ENCODE measurements around the gene ZNF680.
"Not testable (repeated sequence)": the region's sequence is repeated elsewhere in the genome, so short reads cannot be mapped to it uniquely, and the experiment has no call there.

ZNF680 gene

DNA sequence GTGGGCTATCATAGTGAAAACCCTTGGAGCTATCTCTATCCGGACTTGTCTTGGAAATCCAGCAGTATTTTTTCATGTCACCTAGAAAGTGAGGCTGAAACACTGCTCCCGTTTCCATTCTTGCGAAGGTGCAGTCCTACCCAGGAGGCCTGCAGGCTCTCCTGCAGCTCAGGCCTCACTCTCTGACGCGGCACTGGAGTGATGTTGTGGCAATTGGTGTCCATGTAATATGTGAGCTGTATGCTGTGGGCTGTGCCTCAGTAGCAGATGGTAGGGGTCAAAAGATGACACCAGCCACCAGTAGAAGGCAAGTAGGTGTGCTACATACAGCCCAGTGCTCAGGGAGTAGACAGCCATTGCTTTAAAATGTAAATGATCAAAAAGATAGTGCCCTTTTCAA lies 28.1 kb upstream of the ZNF680 start:
- Histone ChIP-seq H3K9ac (ENCODE audit: low read length in 5 of 5) (no peak overlapping the region), H3K9me3 (ENCODE audit: control insufficient read depth in 5 of 5, low read length in 5 of 5) (peaks cover 0 to 5% (median 0%) of the 10 kb centered on the region in 5 donors)

GRCh38 chr7:64581926-64582894 lies 19.3 kb upstream of the ZNF680 start:
- Histone ChIP-seq H3K9me3 (ENCODE audit: control insufficient read depth in 5 of 5, low read length in 5 of 5) (peaks cover 0 to 4% (median 0%) of the 10 kb centered on the region in 5 donors), H3K9ac (ENCODE audit: low read length in 5 of 5) (no peak overlapping the region), H3K27ac (ENCODE audit: low read depth, low read length) (no peak overlapping the region)

More for the DNA sequence above, 28.1 kb upstream of the ZNF680 start:
- no peaks in the 10 kb centered on the region for H3K27me3 ChIP-seq (ENCODE audit: control insufficient read depth in 5 of 5, insufficient read depth in 4 of 5, low read length in 5 of 5)
- no peak overlapping the region for H3K27ac ChIP-seq (ENCODE audit: low read depth, low read length)
- H3K4me1 ChIP-seq (ENCODE audit: control insufficient read depth in 5 of 5, insufficient read depth in 5 of 5, low read length in 5 of 5) = no peaks in the 10 kb centered on the region
- no peak overlapping the region for H3K4me3 ChIP-seq (ENCODE audit: low read depth in 1 of 5, low read length in 5 of 5)
- H3K36me3 ChIP-seq (ENCODE audit: control insufficient read depth in 5 of 5, insufficient read depth in 5 of 5, low read length in 5 of 5) = no peaks in the 10 kb centered on the region

DNA sequence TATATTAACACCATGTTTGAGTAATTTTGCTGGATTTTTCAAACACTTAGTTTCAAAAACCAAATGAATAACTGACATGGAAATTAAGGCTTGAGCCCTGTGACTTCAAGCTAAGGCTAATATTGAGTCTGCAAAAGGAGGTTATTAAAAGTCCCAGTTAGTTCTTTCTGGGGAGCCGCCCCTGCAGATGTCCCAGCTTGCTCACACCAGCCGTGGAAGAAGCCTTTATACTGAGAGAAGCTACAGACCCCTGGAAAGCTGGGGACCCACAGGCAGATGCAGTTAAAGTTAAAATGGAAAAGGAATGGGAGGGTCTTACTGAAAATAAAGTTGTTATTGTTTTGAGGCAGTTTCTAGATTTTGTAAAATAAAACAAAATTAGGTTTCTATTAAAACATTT lies 18.5 kb upstream of the ZNF680 start:
- no peaks in the 10 kb centered on the region for H3K36me3 ChIP-seq (ENCODE audit: control insufficient read depth in 5 of 5, insufficient read depth in 5 of 5, low read length in 5 of 5)
- H3K27ac ChIP-seq (ENCODE audit: low read depth, low read length) = no peak overlapping the region
- no peaks in the 10 kb centered on the region for H3K9me3 ChIP-seq (ENCODE audit: control insufficient read depth in 5 of 5, low read length in 5 of 5)
- H3K9ac ChIP-seq (ENCODE audit: low read length in 5 of 5) = no peak overlapping the region
- no peaks in the 10 kb centered on the region for H3K27me3 ChIP-seq (ENCODE audit: control insufficient read depth in 5 of 5, insufficient read depth in 4 of 5, low read length in 5 of 5)
- no peak overlapping the region for H3K4me3 ChIP-seq (ENCODE audit: low read depth in 1 of 5, low read length in 5 of 5)
- H3K4me1 ChIP-seq (ENCODE audit: control insufficient read depth in 5 of 5, insufficient read depth in 5 of 5, low read length in 5 of 5) = no peaks in the 10 kb centered on the region

More at GRCh38 chr7:64581926-64582894, 19.3 kb upstream of the ZNF680 start:
- Histone ChIP-seq H3K4me1 (ENCODE audit: control insufficient read depth in 5 of 5, insufficient read depth in 5 of 5, low read length in 5 of 5) (no peaks in the 10 kb centered on the region), H3K27me3 (ENCODE audit: control insufficient read depth in 5 of 5, insufficient read depth in 4 of 5, low read length in 5 of 5) (no peaks in the 10 kb centered on the region), H3K36me3 (ENCODE audit: control insufficient read depth in 5 of 5, insufficient read depth in 5 of 5, low read length in 5 of 5) (no peaks in the 10 kb centered on the region), H3K4me3 (ENCODE audit: low read depth in 1 of 5, low read length in 5 of 5) (no peak overlapping the region)

GRCh38 chr7:64574540-64575099 lies 11.7 kb upstream of the ZNF680 start:
- H3K36me3 ChIP-seq (ENCODE audit: control insufficient read depth in 5 of 5, insufficient read depth in 5 of 5, low read length in 5 of 5) = no peaks in the 10 kb centered on the region
- H3K27ac ChIP-seq (ENCODE audit: low read depth, low read length) = no peak overlapping the region
- peaks cover 0 to 14% (median 9%) of the 10 kb centered on the region in 5 donors for H3K4me1 ChIP-seq (ENCODE audit: control insufficient read depth in 5 of 5, insufficient read depth in 5 of 5, low read length in 5 of 5)
- peak overlapping the region; percentile 52 to 66 (median 55) for H3K4me3 ChIP-seq (ENCODE audit: low read depth in 1 of 5, low read length in 5 of 5)
- peak overlapping the region in 1 of 5 donors; percentile 17 for H3K9ac ChIP-seq (ENCODE audit: low read length in 5 of 5)
- H3K9me3 ChIP-seq (ENCODE audit: control insufficient read depth in 5 of 5, low read length in 5 of 5) = no peaks in the 10 kb centered on the region
- no peaks in the 10 kb centered on the region for H3K27me3 ChIP-seq (ENCODE audit: control insufficient read depth in 5 of 5, insufficient read depth in 4 of 5, low read length in 5 of 5)

DNA sequence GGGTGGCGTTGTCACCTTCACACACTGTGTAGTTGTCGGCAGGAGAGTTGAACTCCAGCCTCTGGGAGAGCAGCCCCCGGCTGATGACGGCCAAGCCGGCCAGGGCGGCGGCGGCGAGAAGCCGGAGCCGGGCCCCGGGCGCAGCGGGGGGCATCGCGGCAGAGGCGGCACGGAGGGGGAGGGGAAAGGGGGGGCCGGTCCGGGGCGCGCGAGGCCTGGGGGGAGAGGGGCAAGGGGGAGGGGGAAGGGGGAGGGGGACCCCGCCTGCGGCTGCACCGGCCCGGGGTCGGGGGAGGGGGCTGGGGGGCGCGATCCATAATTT lies 7.4 kb upstream of the ZNF680 start:
- H3K27ac ChIP-seq (ENCODE audit: low read depth, low read length); H3K36me3 ChIP-seq (ENCODE audit: control insufficient read depth in 5 of 5, insufficient read depth in 5 of 5, low read length in 5 of 5); H3K27me3 ChIP-seq (ENCODE audit: control insufficient read depth in 5 of 5, insufficient read depth in 4 of 5, low read length in 5 of 5); H3K9me3 ChIP-seq (ENCODE audit: control insufficient read depth in 5 of 5, low read length in 5 of 5): not testable (repeated sequence)
- H3K4me3 ChIP-seq (ENCODE audit: low read depth in 1 of 5, low read length in 5 of 5) = peak overlapping the region in 4 of 5 donors; percentile 62 to 73 (median 66)
- H3K4me1 ChIP-seq (ENCODE audit: control insufficient read depth in 5 of 5, insufficient read depth in 5 of 5, low read length in 5 of 5) = peaks cover 0 to 19% (median 15%) of the 10 kb centered on the region in 5 donors
- H3K9ac ChIP-seq (ENCODE audit: low read length in 5 of 5) = peak overlapping the region in 2 of 5 donors; percentile 56

DNA sequence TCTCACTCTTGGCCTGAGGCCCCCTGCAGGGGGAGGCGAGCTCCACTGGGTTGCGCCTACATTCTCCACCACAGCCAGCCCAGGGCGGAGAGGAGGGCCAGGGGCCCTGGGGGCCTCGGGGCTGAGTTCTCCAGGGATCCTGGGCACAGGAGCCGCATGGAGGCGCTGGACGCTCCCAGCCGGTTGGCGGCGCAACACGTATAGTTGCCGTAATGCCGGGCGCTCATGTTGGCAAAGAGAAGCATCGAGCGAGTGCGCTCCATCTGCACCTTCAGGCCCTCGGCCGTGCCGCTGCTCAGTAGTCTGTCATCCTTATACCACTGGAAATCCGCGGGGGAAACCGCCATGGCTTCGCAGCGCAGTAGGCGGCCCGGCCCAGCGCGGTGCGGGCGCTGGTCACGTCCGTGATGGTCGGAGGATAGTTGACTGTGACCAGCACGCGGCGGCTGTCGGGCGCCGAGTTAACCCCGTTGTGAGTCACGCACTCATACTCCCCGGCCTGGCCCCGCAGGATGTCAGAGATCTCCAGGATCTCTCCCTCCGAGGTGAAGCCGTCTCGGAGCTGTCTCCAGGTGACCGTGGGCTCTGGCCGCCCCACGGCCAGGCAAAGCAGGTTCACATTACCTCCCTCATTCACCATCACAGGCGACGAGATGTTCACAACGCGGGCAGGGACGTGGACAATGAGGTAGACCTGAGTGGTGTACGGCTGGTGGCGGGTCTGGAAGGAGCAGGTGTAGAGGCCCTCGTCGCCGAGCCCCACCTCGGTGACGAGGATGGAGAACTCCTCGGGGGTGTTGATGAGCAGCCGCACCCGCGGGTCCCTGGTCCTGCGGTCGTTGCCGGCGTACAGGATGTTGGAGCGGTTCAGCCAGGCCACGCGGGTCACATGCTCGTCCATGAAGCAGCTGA lies 6.8 kb upstream of the ZNF680 start:
- H3K27ac ChIP-seq (ENCODE audit: low read depth, low read length) = not testable (repeated sequence)
- peak overlapping the region in 4 of 5 donors; percentile 62 to 73 (median 66) for H3K4me3 ChIP-seq (ENCODE audit: low read depth in 1 of 5, low read length in 5 of 5)

DNA sequence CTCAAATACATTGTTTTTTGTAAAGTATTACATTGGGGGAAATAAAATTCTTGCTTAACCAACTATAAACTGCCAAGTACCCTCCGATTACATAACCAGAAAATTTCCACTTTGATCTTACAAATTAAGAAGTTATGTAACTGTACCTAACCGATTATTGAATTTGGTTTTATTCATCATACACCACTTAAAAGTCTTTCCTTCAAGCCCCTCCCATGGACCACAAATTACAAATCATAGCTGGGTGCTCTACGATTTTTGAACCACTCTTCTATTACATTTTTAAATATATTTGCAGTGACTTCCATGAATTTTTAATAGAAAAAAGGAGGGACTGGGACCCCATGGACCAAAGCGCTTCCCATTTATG lies 630 bp downstream of the ZNF680 start:
- Histone ChIP-seq H3K27me3 (ENCODE audit: control insufficient read depth in 5 of 5, insufficient read depth in 4 of 5, low read length in 5 of 5) (no peaks in the 10 kb centered on the region), H3K4me3 (ENCODE audit: low read depth in 1 of 5, low read length in 5 of 5) (peak overlapping the region; percentile 84 to 99 (median 94)), H3K4me1 (ENCODE audit: control insufficient read depth in 5 of 5, insufficient read depth in 5 of 5, low read length in 5 of 5) (peaks cover 0 to 32% (median 19%) of the 10 kb centered on the region in 5 donors), H3K9ac (ENCODE audit: low read length in 5 of 5) (peak overlapping the region; percentile 48 to 91 (median 80)), H3K27ac (ENCODE audit: low read depth, low read length) (peak overlapping the region; percentile 90), H3K9me3 (ENCODE audit: control insufficient read depth in 5 of 5, low read length in 5 of 5) (no peaks in the 10 kb centered on the region), H3K36me3 (ENCODE audit: control insufficient read depth in 5 of 5, insufficient read depth in 5 of 5, low read length in 5 of 5) (no peaks in the 10 kb centered on the region)

More for the DNA sequence above, 6.8 kb upstream of the ZNF680 start:
- Histone ChIP-seq H3K9ac (ENCODE audit: low read length in 5 of 5) (peak overlapping the region in 2 of 5 donors; percentile 56), H3K4me1 (ENCODE audit: control insufficient read depth in 5 of 5, insufficient read depth in 5 of 5, low read length in 5 of 5) (peaks cover 0 to 15% (median 11%) of the 10 kb centered on the region in 5 donors)
- H3K27me3 ChIP-seq (ENCODE audit: control insufficient read depth in 5 of 5, insufficient read depth in 4 of 5, low read length in 5 of 5); H3K9me3 ChIP-seq (ENCODE audit: control insufficient read depth in 5 of 5, low read length in 5 of 5); H3K36me3 ChIP-seq (ENCODE audit: control insufficient read depth in 5 of 5, insufficient read depth in 5 of 5, low read length in 5 of 5): not testable (repeated sequence)

- no peaks in the 10 kb centered on the region for H3K9me3 ChIP-seq (ENCODE audit: control insufficient read depth in 5 of 5, low read length in 5 of 5)
- peak overlapping the region in 4 of 5 donors; percentile 23 to 73 (median 62) for H3K9ac ChIP-seq (ENCODE audit: low read length in 5 of 5)
- no peaks in the 10 kb centered on the region for H3K27me3 ChIP-seq (ENCODE audit: control insufficient read depth in 5 of 5, insufficient read depth in 4 of 5, low read length in 5 of 5)
- peaks cover 0 to 35% (median 19%) of the 10 kb centered on the region in 5 donors for H3K4me1 ChIP-seq (ENCODE audit: control insufficient read depth in 5 of 5, insufficient read depth in 5 of 5, low read length in 5 of 5)
- peak overlapping the region; percentile 84 for H3K27ac ChIP-seq (ENCODE audit: low read depth, low read length)
- no peaks in the 10 kb centered on the region for H3K36me3 ChIP-seq (ENCODE audit: control insufficient read depth in 5 of 5, insufficient read depth in 5 of 5, low read length in 5 of 5)
- H3K4me3 ChIP-seq (ENCODE audit: low read depth in 1 of 5, low read length in 5 of 5) = peak overlapping the region in 1 of 5 donors; percentile 4
These were observed 3.7 kb downstream of the ZNF680 start for GRCh38 chr7:64559206-64559605.

GRCh38 chr7:64558781-64559180 lies 4.1 kb downstream of the ZNF680 start:
- Histone ChIP-seq H3K9me3 (ENCODE audit: control insufficient read depth in 5 of 5, low read length in 5 of 5) (no peaks in the 10 kb centered on the region), H3K9ac (ENCODE audit: low read length in 5 of 5) (peak overlapping the region in 4 of 5 donors; percentile 23 to 73 (median 62)), H3K4me3 (ENCODE audit: low read depth in 1 of 5, low read length in 5 of 5) (peak overlapping the region in 1 of 5 donors; percentile 4), H3K4me1 (ENCODE audit: control insufficient read depth in 5 of 5, insufficient read depth in 5 of 5, low read length in 5 of 5) (peaks cover 0 to 35% (median 19%) of the 10 kb centered on the region in 5 donors), H3K36me3 (ENCODE audit: control insufficient read depth in 5 of 5, insufficient read depth in 5 of 5, low read length in 5 of 5) (no peaks in the 10 kb centered on the region), H3K27me3 (ENCODE audit: control insufficient read depth in 5 of 5, insufficient read depth in 4 of 5, low read length in 5 of 5) (no peaks in the 10 kb centered on the region), H3K27ac (ENCODE audit: low read depth, low read length) (peak overlapping the region; percentile 84)

Data from subcutaneous abdominal adipose tissue (tissue), 5 donors.